ENCODE measurements around the gene KCNA3.

The KCNA3 gene

GRCh38 chr1:110687250-110687649 lies 12.5 kb upstream of the KCNA3 start:
- Histone ChIP-seq H3K9me3 (ENCODE audit: control insufficient read depth, insufficient read depth, low read depth, low read length) (no peaks in the 10 kb centered on the region), H3K27ac (ENCODE audit: extremely low read depth, low read depth, low read length) (no peak overlapping the region), H3K4me3 (ENCODE audit: low read depth, low read length) (no peak overlapping the region), H3K4me1 (ENCODE audit: control insufficient read depth, insufficient read depth, low read length) (no peaks in the 10 kb centered on the region), H3K36me3 (ENCODE audit: control insufficient read depth in 2 of 2, insufficient read depth in 1 of 2, low read length in 2 of 2) (no peaks in the 10 kb centered on the region)
- CTCF ChIA-PET = no interaction called here
- POLR2A ChIA-PET = no interaction called here
- TF ChIP-seq SETDB1 (IDR thresholded peaks at IDR 0.05; ENCODE audit: insufficient read length, low read length) (no peak), ZNF157 (tag by site-specific recombination; IDR thresholded peaks at IDR 0.05) (no peak), ZNF792 (tag by site-specific recombination; IDR thresholded peaks at IDR 0.05) (no peak), ZNF48 (tag by site-specific recombination; IDR thresholded peaks at IDR 0.05) (no peak), GLIS2 (tag by site-specific recombination; IDR thresholded peaks at IDR 0.05) (no peak), KLF10 (tag by site-specific recombination; IDR thresholded peaks at IDR 0.05) (no peak), ZEB2 (tag by site-specific recombination; IDR thresholded peaks at IDR 0.05) (no peak), ZNF350 (tag by site-specific recombination; IDR thresholded peaks at IDR 0.05) (no peak), GLIS1 (tag by site-specific recombination; IDR thresholded peaks at IDR 0.05) (no peak), ZNF10 (tag by site-specific recombination; IDR thresholded peaks at IDR 0.05) (no peak), ZNF580 (tag by site-specific recombination; IDR thresholded peaks at IDR 0.05) (no peak)

GRCh38 chr1:110686188-110686587 lies 11.4 kb upstream of the KCNA3 start:
- POLR2A ChIA-PET = no interaction called here
- Histone ChIP-seq H3K4me3 (ENCODE audit: low read depth, low read length) (no peak overlapping the region), H3K36me3 (ENCODE audit: control insufficient read depth in 2 of 2, insufficient read depth in 1 of 2, low read length in 2 of 2) (no peaks in the 10 kb centered on the region), H3K27ac (ENCODE audit: extremely low read depth, low read depth, low read length) (no peak overlapping the region), H3K4me1 (ENCODE audit: control insufficient read depth, insufficient read depth, low read length) (no peaks in the 10 kb centered on the region), H3K9me3 (ENCODE audit: control insufficient read depth, insufficient read depth, low read depth, low read length) (no peaks in the 10 kb centered on the region)
- CTCF ChIA-PET = no interaction called here
- TF ChIP-seq MEIS1 (CRISPR knock-in tag; IDR thresholded peaks at IDR 0.05; ENCODE audit: borderline replicate concordance) = no peak
- TF ChIP-seq ZNF600 (tag by site-specific recombination; IDR thresholded peaks at IDR 0.05) = no peak
- TF ChIP-seq ZNF266 (tag by site-specific recombination; IDR thresholded peaks at IDR 0.05; ENCODE audit: low read depth) = no peak
- TF ChIP-seq CTCF (tag by site-specific recombination; IDR thresholded peaks at IDR 0.05) = no peak
- TF ChIP-seq ZIC2 (tag by site-specific recombination; IDR thresholded peaks at IDR 0.05) = no peak
- TF ChIP-seq REST (tag by site-specific recombination; IDR thresholded peaks at IDR 0.05) = no peak
- TF ChIP-seq ZNF610 (tag by site-specific recombination; IDR thresholded peaks at IDR 0.05; ENCODE audit: borderline replicate concordance) = no peak
- TF ChIP-seq ZNF48 (tag by site-specific recombination; IDR thresholded peaks at IDR 0.05) = no peak
- TF ChIP-seq ZFP3 (tag by site-specific recombination; IDR thresholded peaks at IDR 0.05; ENCODE audit: low read depth) = no peak
- no peak for TF ChIP-seq ZNF529 (tag by site-specific recombination; IDR thresholded peaks at IDR 0.05; ENCODE audit: insufficient replicate concordance)
- TF ChIP-seq PRDM10 (tag by site-specific recombination; IDR thresholded peaks at IDR 0.05) = no peak
- no peak for TF ChIP-seq ZNF18 (tag by site-specific recombination; IDR thresholded peaks at IDR 0.05)
- no peak for TF ChIP-seq ZNF138 (tag by site-specific recombination; IDR thresholded peaks at IDR 0.05; ENCODE audit: borderline replicate concordance)
- no peak for TF ChIP-seq ZSCAN18 (tag by site-specific recombination; IDR thresholded peaks at IDR 0.05)
- TF ChIP-seq GFI1B (tag by site-specific recombination; IDR thresholded peaks at IDR 0.05) = no peak
